Left renal pelvis (tissue), 4 donors: ENCODE data around the gene LMCD1. TPM values are rescaled to one million over a fixed set of nuclear protein-coding genes. Genes with fewer than 3 reads are reported as not detected.

Experiments
- DNase-seq, 4 donors: peaks; one replicate each; pipeline ENCODE4 v3.0.0-alpha.2; 2013; ENCODE audit warnings: low read depth in 4 of 4, low spot score in 3 of 4
- polyA plus RNA-seq, 4 donors: library from polyadenylated mRNA; unstranded; fragments of 120-200 nt; gene quantifications; one replicate each; pipeline ENCODE4 v1.2.1, GENCODE V29; 2013; ENCODE audit not compliant: insufficient read length in 4 of 4

LMCD1 gene
- polyA plus RNA-seq, 4 donors: 28.0 to 30.0 (median 29.4) TPM

DNA sequence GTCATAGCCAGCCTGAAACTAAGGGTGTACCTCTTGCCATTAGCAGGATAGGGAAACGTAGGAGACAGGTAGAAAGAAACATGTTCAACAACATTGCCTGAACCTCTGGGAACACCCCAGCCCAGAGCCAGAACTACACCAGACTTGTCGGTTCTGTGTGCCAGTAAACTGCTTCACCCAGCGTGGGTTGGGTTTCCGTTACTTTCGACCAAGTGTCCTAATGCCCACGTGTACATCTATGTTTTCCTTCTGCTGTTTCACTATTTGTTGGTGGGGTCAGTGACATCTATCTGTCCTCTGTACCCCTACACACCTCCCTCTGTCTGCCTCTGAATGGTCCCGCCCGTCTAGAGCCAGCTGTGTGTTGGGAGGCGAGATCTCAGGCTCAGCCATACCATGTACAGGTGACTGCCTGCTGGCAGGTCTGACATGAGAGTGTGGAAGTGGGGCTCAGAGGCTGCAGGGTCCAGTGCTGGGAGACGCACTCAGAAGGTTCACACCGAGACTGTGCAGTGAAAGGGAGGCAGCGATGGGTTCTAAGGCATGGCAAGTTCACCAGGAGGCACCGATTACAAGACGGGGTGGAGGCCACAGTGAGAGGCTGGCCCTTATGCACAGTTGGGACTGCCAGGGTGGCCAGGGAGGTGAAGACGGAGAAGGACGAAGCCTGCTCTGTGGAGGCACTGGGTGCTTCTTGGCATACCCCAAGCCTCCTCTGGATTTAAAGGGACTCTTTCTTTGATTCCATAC is 106.6 kb downstream of the LMCD1 start:
- no peak for DNase-seq

DNA sequence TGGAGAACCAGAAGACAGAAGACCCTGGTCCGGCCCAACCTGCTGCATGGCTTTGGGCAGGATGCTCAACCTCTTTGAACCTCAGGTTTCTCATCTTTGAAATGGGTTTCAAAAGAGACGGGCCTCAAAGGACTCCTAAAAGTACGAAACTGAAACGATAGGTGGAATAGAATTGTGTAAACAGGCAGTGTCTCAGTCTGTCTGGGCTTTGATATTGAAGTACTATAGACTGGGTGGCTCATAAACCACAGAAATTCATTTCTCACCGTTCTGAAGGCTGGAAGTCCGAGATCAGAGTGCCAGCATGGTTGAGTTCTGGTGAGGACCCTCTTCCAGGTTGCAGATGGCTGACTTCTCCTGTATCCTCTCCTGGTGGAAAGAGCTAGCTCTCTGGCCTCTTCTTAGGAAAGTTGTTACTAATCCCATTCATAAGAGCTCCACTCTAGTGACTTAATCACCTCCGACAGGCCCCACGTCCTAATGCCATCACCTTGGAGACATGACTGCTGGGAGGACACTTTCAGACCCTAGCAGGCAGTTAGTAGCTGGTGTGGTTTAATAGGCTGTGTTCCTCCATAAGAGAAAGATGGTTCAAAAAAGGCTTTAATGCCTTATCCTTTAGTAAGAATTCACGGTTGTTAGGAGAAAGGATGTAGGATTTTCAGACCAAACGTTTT is 107.3 kb downstream of the LMCD1 start:
- no peak for DNase-seq

DNA sequence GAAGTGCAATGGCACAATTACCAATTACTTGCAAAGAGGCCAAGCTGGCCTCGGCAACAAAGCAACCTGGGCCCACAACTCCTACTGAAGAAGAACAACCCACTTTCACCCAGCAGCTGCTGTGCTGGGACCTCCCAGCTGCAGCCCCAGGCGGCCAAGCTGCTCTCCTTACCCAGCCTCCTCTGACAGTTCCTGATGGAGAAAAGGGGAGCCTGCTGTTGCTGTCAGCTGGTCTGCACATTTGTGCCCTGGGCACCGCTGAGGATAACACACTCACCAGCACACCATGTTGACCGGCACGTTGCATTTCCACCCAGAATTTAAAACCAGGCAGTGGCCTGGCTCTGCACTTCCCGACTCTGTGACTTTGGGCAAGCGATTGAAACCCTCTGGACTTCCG is 109.3 kb downstream of the LMCD1 start:
- no peak for DNase-seq

DNA sequence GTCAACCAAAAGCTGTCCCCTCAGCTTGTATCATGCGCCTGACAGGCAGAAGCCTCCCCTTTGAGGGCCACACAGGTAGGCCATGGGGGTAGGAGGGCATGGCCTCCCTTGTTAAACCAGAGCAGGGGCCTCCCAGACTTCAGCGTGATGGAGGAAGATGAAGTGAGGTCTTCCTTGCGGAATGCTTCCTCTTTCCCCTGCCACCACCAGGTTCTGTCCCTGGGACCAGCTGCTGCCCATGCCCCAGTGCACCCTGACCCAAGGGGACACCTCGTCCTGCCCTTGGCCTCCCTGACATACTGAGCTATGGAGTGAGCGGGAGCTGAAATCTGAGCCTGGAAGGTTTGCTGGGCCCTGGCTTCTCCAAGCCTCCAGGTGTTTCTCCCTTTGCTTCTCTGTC is 116.3 kb downstream of the LMCD1 start:
- no peak for DNase-seq

DNA sequence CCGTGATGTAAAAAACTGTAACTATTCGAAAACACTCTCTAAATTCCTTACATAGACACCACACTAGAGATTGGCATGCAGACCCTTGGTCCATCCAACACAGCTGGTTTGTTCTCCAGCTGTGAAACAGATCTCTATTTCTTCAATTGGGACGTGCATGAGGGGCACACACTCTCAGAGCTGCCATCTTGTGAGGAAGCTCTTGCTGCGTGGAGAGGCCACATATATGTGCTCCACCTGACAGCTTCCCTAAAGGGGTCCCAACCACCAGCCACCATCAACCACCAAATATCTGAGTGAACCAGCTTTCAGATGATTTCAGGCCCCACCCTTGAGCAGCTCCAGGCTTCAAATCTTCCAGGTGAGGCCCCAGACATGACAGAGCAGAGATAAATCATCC is 117.3 kb downstream of the LMCD1 start:
- DNase-seq: no peak

DNA sequence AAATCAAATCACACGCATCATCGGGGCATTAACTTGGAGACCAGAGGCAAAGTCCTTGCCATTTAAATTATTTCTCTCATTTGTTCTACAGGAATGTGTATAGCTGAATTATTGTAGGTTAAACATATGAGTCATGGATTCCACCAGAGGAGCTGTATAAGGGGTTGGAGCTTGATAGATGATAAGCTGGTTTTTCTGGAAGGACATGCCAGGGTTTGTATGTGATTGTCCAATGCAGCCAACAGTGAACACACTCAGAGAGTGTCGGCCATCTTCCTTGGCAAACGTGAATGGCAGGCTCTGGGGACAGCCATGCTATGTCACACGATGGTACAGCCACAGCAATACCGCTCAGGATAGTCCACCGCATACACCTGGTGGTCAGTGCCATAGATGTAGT is 117.9 kb downstream of the LMCD1 start:
- no peak for DNase-seq

DNA sequence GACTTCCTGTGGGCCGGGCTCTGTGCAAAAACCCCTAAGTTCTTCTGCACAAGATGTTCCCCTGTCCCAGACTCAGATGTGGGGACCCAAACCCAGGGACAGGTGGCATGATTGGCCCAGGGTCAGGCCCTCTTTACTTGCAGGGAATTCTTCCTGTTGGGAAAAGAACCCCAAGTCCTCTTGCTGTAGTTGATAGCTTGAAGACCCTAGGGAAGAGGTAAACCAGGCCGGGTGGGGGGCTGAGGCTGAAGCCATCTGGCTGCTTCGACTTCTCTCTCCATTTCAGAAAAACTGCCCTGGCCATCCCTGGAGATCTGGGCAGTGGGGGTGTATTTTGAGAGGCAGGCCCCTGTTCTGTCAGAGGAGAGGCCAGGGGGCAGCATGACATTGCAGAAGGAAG is 119.5 kb downstream of the LMCD1 start:
- DNase-seq: no peak

DNA sequence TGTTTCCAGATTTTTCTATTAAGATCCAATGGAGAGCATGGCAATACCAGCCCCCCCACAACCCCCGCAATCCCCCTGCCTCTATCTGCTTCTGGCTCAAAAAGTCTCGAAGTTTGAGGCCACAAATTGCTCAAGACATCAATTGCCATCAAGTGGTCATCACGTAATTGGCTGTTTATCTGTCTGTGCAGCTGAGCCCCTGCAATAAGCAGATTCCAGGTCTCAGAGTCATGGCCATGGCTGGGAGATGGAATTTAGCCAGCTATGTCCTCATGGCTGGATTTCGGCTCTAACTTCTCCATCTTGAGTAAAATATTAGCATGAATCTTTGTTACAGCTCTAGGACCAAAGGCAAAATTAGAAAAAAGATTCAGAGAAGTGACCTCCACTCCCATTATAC is 120.2 kb downstream of the LMCD1 start:
- no peak for DNase-seq

DNA sequence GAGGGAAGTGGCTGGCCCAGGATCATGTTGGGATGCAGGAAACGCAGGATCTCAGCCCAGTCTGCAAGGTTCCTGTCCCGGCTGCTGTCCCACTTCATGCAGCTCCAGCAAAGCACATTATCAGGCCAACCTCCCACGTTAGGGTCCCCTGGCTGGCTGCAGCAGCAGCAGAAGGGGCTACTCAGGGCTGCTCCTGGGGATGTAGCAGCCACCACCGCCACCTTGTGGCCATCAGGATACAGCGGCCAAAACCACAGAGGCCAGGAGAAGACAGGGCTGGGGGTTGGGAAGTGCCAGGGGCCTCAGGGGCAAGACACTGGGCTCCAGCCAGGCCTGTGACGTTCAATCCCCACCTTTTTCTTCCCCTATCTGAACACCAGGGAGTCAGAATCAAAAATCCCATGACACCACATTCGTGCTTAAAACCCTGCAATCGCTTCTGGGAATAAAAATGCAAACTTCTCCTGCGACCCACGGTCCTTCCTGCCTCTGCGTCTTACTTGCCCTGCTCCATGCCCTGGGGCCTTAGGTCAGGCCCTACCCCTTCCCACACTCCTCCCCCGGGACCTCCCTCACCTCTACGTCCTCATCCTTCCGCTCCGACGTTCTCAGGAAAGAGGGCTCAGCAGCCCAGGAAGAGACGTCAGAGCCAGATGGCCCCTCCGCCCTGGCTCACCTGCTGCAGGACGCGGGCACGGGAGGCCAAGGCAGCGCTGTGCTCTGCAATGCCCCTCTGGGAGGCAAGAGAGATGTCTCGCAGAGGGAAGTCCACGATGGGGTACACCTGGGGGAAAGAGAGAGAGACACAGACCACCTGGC is 121.5 kb downstream of the LMCD1 start:
- DNase-seq: peak; percentile 36 to 69 (median 58)

DNA sequence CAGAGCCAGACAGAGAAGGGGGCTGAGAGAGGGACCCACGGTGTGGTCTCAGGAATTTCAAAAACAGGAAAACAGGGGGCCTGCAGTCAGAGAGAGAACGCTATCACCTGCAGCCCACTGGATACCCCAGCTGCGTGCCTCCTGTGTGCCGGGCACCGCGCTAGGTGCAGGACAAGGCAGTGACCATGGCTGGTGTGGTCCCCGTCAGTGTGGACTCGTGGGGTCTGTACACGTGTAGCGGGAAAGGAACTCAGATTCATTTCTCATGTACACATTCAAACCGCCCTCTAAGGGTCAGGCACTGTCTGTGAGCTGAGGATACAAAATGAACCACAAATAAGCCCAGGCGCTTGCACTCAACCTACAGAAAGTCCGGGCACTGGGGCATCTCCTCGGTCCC is 122.1 kb downstream of the LMCD1 start:
- DNase-seq: no peak

Other genes starting within 250 kb of the LMCD1 start
- gene SSUH2, start 143.0 kb downstream of the LMCD1 start, polyA plus RNA-seq: 1 to 10 TPM; 2.0 to 5.7 (median 4.2) TPM
- gene CAV3, start 232.0 kb downstream of the LMCD1 start, polyA plus RNA-seq: under 1 TPM in 3 of 4 donors, not detected in 1; 0.42 to 0.99 (median 0.56) TPM